RPMI8226 (cell line): ENCODE results near the gene NEK6.
A peak's percentile ranks its signal among the peaks of the same experiment; 100 is the strongest.
"Not testable (repeated sequence)": the region's sequence is repeated elsewhere in the genome, so short reads cannot be mapped to it uniquely, and the experiment has no call there.

ENCODE experiments used
- DNase-seq: peaks from one replicate; pipeline ENCODE4 v3.0.0-alpha.2; 2015

Gene NEK6

GRCh38 chr9:124231095-124231737 is 26.5 kb upstream of the NEK6 start:
- no peak for DNase-seq

GRCh38 chr9:124238546-124239140 is 19.1 kb upstream of the NEK6 start:
- DNase-seq = no peak

GRCh38 chr9:124239249-124240073 is 18.3 kb upstream of the NEK6 start:
- DNase-seq = no peak

GRCh38 chr9:124242331-124243194 is 15.2 kb upstream of the NEK6 start:
- no peak for DNase-seq

- DNase-seq = not testable (repeated sequence)
Measured at GRCh38 chr9:124247393-124247792, 10.4 kb upstream of the NEK6 start.

- DNase-seq = peak; percentile 63
Measured at GRCh38 chr9:124248066-124248465, 9.7 kb upstream of the NEK6 start.

- DNase-seq = no peak
Measured at GRCh38 chr9:124248960-124249359, 8.8 kb upstream of the NEK6 start.

GRCh38 chr9:124251204-124251603 is 6.5 kb upstream of the NEK6 start:
- no peak for DNase-seq

GRCh38 chr9:124251605-124252378 is 6.0 kb upstream of the NEK6 start:
- no peak for DNase-seq

- not testable (repeated sequence) for DNase-seq
Measured at GRCh38 chr9:124252878-124253277, 4.9 kb upstream of the NEK6 start.

GRCh38 chr9:124254261-124254682 is 3.5 kb upstream of the NEK6 start:
- no peak for DNase-seq

GRCh38 chr9:124255222-124255621 is 2.5 kb upstream of the NEK6 start:
- DNase-seq = no peak

- DNase-seq = no peak
Measured at GRCh38 chr9:124256517-124257069, 1.2 kb upstream of the NEK6 start.

- DNase-seq = no peak
Measured at GRCh38 chr9:124257070-124257843, 492 bp upstream of the NEK6 start.

GRCh38 chr9:124258607-124259157 is 933 bp downstream of the NEK6 start:
- no peak for DNase-seq

- no peak for DNase-seq
Measured at GRCh38 chr9:124259158-124259808, 1.5 kb downstream of the NEK6 start.

- no peak for DNase-seq
Measured at GRCh38 chr9:124260769-124261603, 3.2 kb downstream of the NEK6 start.

GRCh38 chr9:124261736-124262648 is 4.2 kb downstream of the NEK6 start:
- DNase-seq = no peak
